Neural cell (in vitro differentiated cells): Measurements from ENCODE around the gene MALRD1. TPM values are rescaled to one million over a fixed set of nuclear protein-coding genes. Genes with fewer than 3 reads are reported as not detected.

ENCODE experiments used
- H2AFZ ChIP-seq: fragments of 200-600, 300-800 bp; sonication (generic), shearing (Covaris generic); 2 replicates; pipeline ENCODE4 v1.6.0; 2014; ENCODE audit warnings: low read depth, mild to moderate bottlenecking, antibody characterized with exemption, low read length, moderate library complexity
- H3F3A ChIP-seq: fragments of 200-600 bp; shearing (Covaris generic); 2 replicates; pipeline ENCODE4 v1.6.1; 2016; ENCODE audit warnings: mild to moderate bottlenecking, moderate library complexity, mixed read lengths, antibody characterized with exemption, low read length; ENCODE audit not compliant: insufficient read depth, poor library complexity, severe bottlenecking
- H3K27ac ChIP-seq: fragments of 200-600, 300-800 bp; sonication (generic), shearing (Covaris generic); 2 replicates; pipeline ENCODE4 v1.5.1; 2014; ENCODE audit warnings: mild to moderate bottlenecking, low read length, moderate library complexity
- H3K27me3 ChIP-seq: fragments of 300-800, 200-600 bp; sonication (generic), shearing (Covaris generic); 2 replicates; pipeline ENCODE4 v1.6.0; 2014; ENCODE audit warnings: mild to moderate bottlenecking, low read depth, low read length, moderate library complexity; ENCODE audit not compliant: insufficient read depth
- H3K36me3 ChIP-seq: fragments of 300-800, 200-600 bp; sonication (generic), shearing (Covaris generic); 2 replicates; pipeline ENCODE4 v1.5.1; 2014; ENCODE audit warnings: mild to moderate bottlenecking, antibody characterized with exemption, low read length, moderate library complexity; ENCODE audit not compliant: insufficient read depth
- H3K4me2 ChIP-seq: fragments of 300-800, 200-600 bp; sonication (generic), shearing (Covaris generic); 2 replicates; pipeline ENCODE4 v1.6.0; 2014; ENCODE audit warnings: mild to moderate bottlenecking, low read length
- H3K4me3 ChIP-seq: fragments of 300-800, 200-600 bp; sonication (generic), shearing (Covaris generic); 2 replicates; pipeline ENCODE4 v1.5.1; 2014; ENCODE audit warnings: mild to moderate bottlenecking, low read length, moderate library complexity
- H3K79me2 ChIP-seq: fragments of 200-600 bp; shearing (Covaris generic); replicated peaks from 2 replicates; pipeline ENCODE4 v1.6.0; 2014; ENCODE audit warnings: mild to moderate bottlenecking, low read length, moderate library complexity; ENCODE audit not compliant: insufficient read depth
- H3K9ac ChIP-seq: fragments of 300-800, 200-600 bp; sonication (generic), shearing (Covaris generic); 2 replicates; pipeline ENCODE4 v1.6.1; 2016; ENCODE audit warnings: mild to moderate bottlenecking, low read length, mixed read lengths
- H3K9me2 ChIP-seq: fragments of 200-600 bp; shearing (Covaris generic); 2 replicates; pipeline ENCODE4 v1.6.1; 2016; ENCODE audit warnings: mild to moderate bottlenecking, low read length, mixed read lengths; ENCODE audit not compliant: insufficient read depth
- H3K9me3 ChIP-seq: fragments of 200-600, 300-800 bp; sonication (generic), shearing (Covaris generic); 2 replicates; pipeline ENCODE4 v1.6.1; 2016; ENCODE audit warnings: mild to moderate bottlenecking, mixed run types, low read length, moderate library complexity, mixed read lengths
- H4K20me1 ChIP-seq: fragments of 200-600 bp; shearing (Covaris generic); 2 replicates; pipeline ENCODE4 v1.6.1; 2016; ENCODE audit warnings: mild to moderate bottlenecking, mixed run types; ENCODE audit not compliant: insufficient read depth
- EP300 ChIP-seq: fragments of 450-650 bp; conservative IDR thresholded peaks from 2 replicates; pipeline ENCODE4 v1.6.1; 2014; ENCODE audit warnings: antibody characterized with exemption, mild to moderate bottlenecking, moderate library complexity; ENCODE audit not compliant: poor library complexity, severe bottlenecking
- EZH2 ChIP-seq: fragments of 200-600, 300-800 bp; shearing (Covaris generic), sonication (generic); IDR thresholded peaks from 2 replicates; pipeline ENCODE4 v1.6.1; 2014; ENCODE audit warnings: antibody characterized with exemption, low read length, borderline replicate concordance, mild to moderate bottlenecking; ENCODE audit not compliant: insufficient read depth, poor library complexity, severe bottlenecking
- RAD21 ChIP-seq: fragments of 450-650 bp; conservative IDR thresholded peaks from 2 replicates; pipeline ENCODE4 v1.6.1; 2014; ENCODE audit warnings: antibody characterized with exemption, mild to moderate bottlenecking, moderate library complexity
- TAF1 ChIP-seq: IDR thresholded peaks from 2 replicates; pipeline ENCODE4 v1.6.1; 2012; ENCODE audit warnings: low read depth
- polyA plus RNA-seq: library from polyadenylated mRNA; depleted of rRNA; stranded (reverse); fragments of >200 nt; gene quantifications from 2 replicates; pipeline ENCODE4 v1.2.3, GENCODE V29; 2014
- TF ChIP-seq, protein P1 (sequence below): fragments of 450-650 bp; IDR thresholded peaks from 2 replicates; pipeline ENCODE4 v1.5.1; 2014; ENCODE audit warnings: antibody characterized with exemption, mild to moderate bottlenecking, moderate library complexity; ENCODE audit not compliant: poor library complexity, severe bottlenecking
- TF ChIP-seq, protein P2 (sequence below): IDR thresholded peaks from 2 replicates; pipeline ENCODE4 v1.6.1; 2012; ENCODE audit warnings: borderline replicate concordance

Gene MALRD1
- polyA plus RNA-seq, 1 donor from 2014 or later = 0.21 TPM

DNA sequence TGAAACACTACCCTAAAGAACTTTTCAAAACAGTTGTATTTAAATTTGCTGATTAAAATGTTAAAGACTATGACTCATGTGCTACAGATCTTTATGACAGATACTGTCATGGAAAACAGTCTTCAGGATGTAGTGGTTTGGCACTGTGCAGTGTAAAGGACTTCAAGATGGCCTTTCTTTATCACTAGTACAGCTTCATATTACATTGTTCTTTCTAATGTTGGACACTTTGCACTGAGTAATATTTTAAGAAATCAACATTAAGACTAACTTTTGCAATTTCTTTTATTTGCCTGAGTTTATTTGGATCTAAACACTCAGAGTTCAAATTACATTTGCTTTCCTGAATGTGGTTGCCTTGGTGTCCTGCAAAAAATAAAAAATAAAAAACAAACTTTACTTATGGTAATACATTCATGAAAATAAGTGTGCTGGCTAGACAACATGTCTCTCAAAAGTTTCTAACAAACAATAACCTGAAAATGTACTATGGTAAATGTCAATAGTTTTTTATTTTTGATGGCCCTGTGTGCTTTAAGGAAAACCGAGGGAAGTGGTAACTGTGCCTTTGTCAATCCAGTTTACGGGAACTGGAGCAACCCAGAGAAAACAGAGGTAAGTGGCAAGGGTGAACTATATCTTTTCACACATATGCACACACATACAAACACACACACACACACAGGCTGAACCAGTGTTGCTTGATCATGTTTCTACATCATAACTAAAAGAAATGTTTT lies 681.7 kb downstream of the MALRD1 start:
- H3K9ac ChIP-seq = no peak overlapping the region
- TF ChIP-seq, protein P1, sequence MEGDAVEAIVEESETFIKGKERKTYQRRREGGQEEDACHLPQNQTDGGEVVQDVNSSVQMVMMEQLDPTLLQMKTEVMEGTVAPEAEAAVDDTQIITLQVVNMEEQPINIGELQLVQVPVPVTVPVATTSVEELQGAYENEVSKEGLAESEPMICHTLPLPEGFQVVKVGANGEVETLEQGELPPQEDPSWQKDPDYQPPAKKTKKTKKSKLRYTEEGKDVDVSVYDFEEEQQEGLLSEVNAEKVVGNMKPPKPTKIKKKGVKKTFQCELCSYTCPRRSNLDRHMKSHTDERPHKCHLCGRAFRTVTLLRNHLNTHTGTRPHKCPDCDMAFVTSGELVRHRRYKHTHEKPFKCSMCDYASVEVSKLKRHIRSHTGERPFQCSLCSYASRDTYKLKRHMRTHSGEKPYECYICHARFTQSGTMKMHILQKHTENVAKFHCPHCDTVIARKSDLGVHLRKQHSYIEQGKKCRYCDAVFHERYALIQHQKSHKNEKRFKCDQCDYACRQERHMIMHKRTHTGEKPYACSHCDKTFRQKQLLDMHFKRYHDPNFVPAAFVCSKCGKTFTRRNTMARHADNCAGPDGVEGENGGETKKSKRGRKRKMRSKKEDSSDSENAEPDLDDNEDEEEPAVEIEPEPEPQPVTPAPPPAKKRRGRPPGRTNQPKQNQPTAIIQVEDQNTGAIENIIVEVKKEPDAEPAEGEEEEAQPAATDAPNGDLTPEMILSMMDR = no peak
- TF ChIP-seq RAD21 (no peak), EP300 (no peak), EZH2 (no peak)
- no peaks in the 10 kb centered on the region for H3K36me3 ChIP-seq
- H3K9me2 ChIP-seq = no peaks in the 10 kb centered on the region
- H3F3A ChIP-seq = no peaks in the 10 kb centered on the region
- H3K9me3 ChIP-seq = no peaks in the 10 kb centered on the region
- no peaks in the 10 kb centered on the region for H4K20me1 ChIP-seq
- no peak overlapping the region for H2AFZ ChIP-seq
- no peak overlapping the region for H3K27ac ChIP-seq
- no peaks in the 10 kb centered on the region for H3K79me2 ChIP-seq
- no peaks in the 10 kb centered on the region for H3K27me3 ChIP-seq
- H3K4me2 ChIP-seq = no peak overlapping the region
- no peak overlapping the region for H3K4me3 ChIP-seq

DNA sequence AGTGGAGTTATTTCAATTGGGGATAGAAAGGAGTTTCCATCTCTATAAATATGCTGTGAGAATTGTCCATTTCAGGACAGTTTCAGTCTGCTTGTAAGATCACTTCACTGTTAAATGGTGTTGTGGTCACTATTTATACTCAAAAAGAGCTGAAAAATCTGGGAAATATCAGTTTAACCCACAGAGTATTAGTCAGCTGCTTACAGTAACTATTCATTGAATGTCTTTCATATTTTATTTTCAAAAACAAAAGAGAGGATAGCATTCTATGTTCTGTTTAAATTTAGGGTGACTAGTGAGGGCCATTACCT lies 682.3 kb downstream of the MALRD1 start:
- Histone ChIP-seq H3K9ac (no peak overlapping the region), H3K4me3 (no peak overlapping the region), H2AFZ (no peak overlapping the region), H3K27me3 (no peaks in the 10 kb centered on the region), H3K9me3 (no peaks in the 10 kb centered on the region), H3K9me2 (no peaks in the 10 kb centered on the region), H3F3A (no peaks in the 10 kb centered on the region), H3K36me3 (no peaks in the 10 kb centered on the region), H4K20me1 (no peaks in the 10 kb centered on the region), H3K27ac (no peak overlapping the region), H3K79me2 (no peaks in the 10 kb centered on the region), H3K4me2 (no peak overlapping the region)
- TF ChIP-seq TAF1 = no peak
- TF ChIP-seq EP300 = no peak
- TF ChIP-seq, protein P2, sequence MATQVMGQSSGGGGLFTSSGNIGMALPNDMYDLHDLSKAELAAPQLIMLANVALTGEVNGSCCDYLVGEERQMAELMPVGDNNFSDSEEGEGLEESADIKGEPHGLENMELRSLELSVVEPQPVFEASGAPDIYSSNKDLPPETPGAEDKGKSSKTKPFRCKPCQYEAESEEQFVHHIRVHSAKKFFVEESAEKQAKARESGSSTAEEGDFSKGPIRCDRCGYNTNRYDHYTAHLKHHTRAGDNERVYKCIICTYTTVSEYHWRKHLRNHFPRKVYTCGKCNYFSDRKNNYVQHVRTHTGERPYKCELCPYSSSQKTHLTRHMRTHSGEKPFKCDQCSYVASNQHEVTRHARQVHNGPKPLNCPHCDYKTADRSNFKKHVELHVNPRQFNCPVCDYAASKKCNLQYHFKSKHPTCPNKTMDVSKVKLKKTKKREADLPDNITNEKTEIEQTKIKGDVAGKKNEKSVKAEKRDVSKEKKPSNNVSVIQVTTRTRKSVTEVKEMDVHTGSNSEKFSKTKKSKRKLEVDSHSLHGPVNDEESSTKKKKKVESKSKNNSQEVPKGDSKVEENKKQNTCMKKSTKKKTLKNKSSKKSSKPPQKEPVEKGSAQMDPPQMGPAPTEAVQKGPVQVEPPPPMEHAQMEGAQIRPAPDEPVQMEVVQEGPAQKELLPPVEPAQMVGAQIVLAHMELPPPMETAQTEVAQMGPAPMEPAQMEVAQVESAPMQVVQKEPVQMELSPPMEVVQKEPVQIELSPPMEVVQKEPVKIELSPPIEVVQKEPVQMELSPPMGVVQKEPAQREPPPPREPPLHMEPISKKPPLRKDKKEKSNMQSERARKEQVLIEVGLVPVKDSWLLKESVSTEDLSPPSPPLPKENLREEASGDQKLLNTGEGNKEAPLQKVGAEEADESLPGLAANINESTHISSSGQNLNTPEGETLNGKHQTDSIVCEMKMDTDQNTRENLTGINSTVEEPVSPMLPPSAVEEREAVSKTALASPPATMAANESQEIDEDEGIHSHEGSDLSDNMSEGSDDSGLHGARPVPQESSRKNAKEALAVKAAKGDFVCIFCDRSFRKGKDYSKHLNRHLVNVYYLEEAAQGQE = no peak
- TF ChIP-seq, protein P1 = no peak
